Measurements from ENCODE around the gene WBP1.

The WBP1 gene

DNA sequence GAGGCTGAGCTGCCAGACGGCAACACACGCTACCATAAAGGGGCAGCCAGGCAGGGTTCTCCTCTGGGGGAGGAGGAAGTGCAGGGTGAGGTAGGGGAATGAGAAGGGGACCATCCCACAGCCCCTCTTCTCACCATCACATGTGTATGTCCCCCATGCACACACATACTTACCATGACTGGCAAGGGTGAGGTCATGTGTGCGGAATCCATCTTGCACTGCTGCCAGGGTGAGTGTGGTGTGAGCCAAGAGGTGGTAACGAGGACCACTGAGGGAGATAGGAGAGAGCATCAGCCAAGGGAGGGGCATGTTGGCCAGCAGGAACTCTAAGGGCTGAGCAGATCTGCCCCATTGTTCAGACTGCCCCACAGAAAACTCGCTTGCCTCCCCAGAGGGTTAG is 29.6 kb upstream of the WBP1 start:
- Histone ChIP-seq H3K4me3 (ENCODE audit: low read depth, low read length) (no peak overlapping the region), H2AFZ (ENCODE audit: low read length, unreplicated experiment) (no peak overlapping the region), H3K27me3 (ENCODE audit: insufficient read depth, low read length) (no peaks in the 10 kb centered on the region), H3K27ac (ENCODE audit: low read depth, low read length) (no peak overlapping the region), H3K36me3 (ENCODE audit: insufficient read depth, low read length) (peaks cover 4% of the 10 kb centered on the region; the same call in 1 of the 2 replicates), H3K4me1 (ENCODE audit: control insufficient read depth, insufficient read depth, low read length, unreplicated experiment) (no peaks in the 10 kb centered on the region), H3K79me2 (ENCODE audit: control insufficient read depth, insufficient read depth, low read length, unreplicated experiment) (no peaks in the 10 kb centered on the region)

DNA sequence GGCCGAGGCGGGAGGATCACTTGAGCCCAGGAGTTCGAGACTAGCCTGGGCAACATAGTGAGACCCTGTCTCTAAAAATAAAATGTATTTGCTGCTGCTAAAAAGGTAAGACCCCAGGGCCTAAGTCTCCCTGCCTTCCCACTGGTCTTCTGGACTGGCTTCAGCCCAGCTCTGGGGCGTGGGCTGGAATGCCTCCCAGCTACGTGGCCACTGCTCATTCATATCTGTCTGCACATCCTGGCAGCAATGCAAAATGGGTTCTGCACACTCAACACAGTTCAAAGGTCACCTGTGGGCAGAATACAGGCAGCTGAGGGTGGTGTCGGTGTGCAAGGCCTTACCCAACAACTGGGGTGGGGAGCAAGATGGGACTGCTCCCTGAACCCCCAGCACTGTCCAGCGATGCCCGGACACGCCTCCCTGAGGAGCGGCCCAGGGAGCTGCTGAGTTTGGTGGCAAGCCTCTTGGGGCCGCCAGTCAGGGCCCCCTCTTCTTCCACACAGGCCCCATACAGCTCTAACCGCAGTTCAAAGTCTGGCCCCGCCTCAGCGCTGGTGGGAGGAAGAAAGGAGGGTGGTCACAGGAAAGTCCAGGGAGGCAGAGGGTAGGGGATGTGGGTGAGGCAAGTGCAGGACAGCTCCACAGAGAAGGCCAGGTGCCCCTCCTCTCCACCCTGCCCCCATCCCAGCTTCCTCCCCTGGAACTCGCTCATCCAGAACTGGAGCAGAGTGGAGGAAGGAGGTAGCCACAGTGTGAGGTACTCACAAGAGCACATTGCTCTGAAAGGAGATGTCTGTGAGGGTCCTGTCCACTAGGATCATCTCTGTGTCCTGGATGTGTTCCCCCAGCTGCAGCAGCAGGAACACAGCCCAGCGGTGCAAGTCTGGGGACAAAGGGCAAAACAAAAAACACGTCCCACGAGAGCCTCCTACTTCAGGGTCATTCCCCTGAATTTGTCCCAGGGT is 28.5 kb upstream of the WBP1 start:
- H3K36me3 ChIP-seq (ENCODE audit: insufficient read depth, low read length), result peaks cover 4% of the 10 kb centered on the region; the same call in 1 of the 2 replicates

DNA sequence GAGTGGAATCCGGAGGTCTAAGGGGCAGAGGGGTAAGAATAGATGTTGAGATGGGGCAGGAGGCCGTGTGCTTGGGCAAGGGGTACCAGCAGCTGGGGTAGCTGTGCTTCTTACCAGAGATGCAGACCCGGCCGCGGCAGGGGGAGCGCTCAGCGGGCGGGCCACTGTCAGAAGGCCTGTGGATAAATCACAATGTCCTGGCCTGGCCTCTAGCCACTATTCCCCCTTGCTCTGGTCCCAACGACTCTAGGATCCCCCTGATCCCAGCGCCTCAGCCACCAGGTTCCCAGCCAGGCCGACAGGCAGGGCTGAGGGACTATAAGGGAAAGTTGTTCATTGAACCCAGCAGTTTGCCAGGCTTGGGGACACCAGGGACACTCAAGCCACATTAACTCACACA is 27.7 kb upstream of the WBP1 start:
- no peak overlapping the region for H3K27ac ChIP-seq (ENCODE audit: low read depth, low read length)

More for the DNA sequence above, 28.5 kb upstream of the WBP1 start:
- Histone ChIP-seq H2AFZ (ENCODE audit: low read length, unreplicated experiment) (no peak overlapping the region), H3K27me3 (ENCODE audit: insufficient read depth, low read length) (no peaks in the 10 kb centered on the region), H3K4me3 (ENCODE audit: low read depth, low read length) (no peak overlapping the region), H3K4me1 (ENCODE audit: control insufficient read depth, insufficient read depth, low read length, unreplicated experiment) (no peaks in the 10 kb centered on the region), H3K79me2 (ENCODE audit: control insufficient read depth, insufficient read depth, low read length, unreplicated experiment) (no peaks in the 10 kb centered on the region), H3K27ac (ENCODE audit: low read depth, low read length) (no peak overlapping the region)

DNA sequence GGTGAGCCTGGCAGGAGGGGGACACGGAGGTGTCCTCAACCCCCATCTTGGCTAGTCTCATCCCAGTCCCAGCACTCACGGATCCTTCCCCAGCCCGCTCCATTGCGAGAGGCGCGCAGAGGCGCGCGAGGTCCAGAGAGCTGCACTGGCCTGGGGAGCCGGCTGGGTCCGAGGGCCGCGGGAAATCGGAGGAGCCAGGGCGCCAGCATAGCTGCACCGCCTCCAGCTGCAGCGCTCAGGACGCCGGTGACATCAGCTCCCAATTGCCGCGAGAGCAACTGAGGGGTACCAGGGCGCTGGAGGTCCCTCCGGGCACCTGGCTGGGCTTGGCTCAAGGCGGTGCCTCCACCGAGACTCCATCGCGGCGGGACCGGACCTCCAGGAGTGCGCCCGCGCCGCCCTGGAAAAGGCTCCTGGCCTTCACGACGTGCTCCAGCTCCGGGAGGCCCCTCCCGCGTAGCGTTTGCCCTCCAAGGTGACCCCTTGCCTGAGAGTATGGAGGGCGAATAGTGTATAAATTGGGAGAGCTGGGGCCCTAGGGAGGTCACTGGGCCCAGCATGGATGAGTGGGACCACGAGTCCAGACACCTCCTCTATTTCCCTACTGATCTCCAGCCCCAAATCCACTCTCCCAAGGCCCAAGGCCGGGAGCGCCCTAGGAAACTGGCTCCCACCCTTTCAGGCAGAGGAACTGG is 22.0 kb upstream of the WBP1 start:
- peaks cover 31% of the 10 kb centered on the region for H3K4me1 ChIP-seq (ENCODE audit: control insufficient read depth, insufficient read depth, low read length, unreplicated experiment)
- H3K27ac ChIP-seq (ENCODE audit: low read depth, low read length), result no peak overlapping the region
- no peak overlapping the region for H2AFZ ChIP-seq (ENCODE audit: low read length, unreplicated experiment)
- no peak overlapping the region for H3K4me3 ChIP-seq (ENCODE audit: low read depth, low read length)
- peaks cover 6% of the 10 kb centered on the region; the same call in 1 of the 2 replicates for H3K27me3 ChIP-seq (ENCODE audit: insufficient read depth, low read length)
- peaks cover 20% of the 10 kb centered on the region for H3K79me2 ChIP-seq (ENCODE audit: control insufficient read depth, insufficient read depth, low read length, unreplicated experiment)
- no peaks in the 10 kb centered on the region for H3K36me3 ChIP-seq (ENCODE audit: insufficient read depth, low read length)

More for the DNA sequence above, 27.7 kb upstream of the WBP1 start:
- Histone ChIP-seq H3K36me3 (ENCODE audit: insufficient read depth, low read length) (no peaks in the 10 kb centered on the region), H3K4me3 (ENCODE audit: low read depth, low read length) (no peak overlapping the region), H3K27me3 (ENCODE audit: insufficient read depth, low read length) (no peaks in the 10 kb centered on the region), H3K4me1 (ENCODE audit: control insufficient read depth, insufficient read depth, low read length, unreplicated experiment) (no peaks in the 10 kb centered on the region), H3K79me2 (ENCODE audit: control insufficient read depth, insufficient read depth, low read length, unreplicated experiment) (no peaks in the 10 kb centered on the region), H2AFZ (ENCODE audit: low read length, unreplicated experiment) (no peak overlapping the region)

DNA sequence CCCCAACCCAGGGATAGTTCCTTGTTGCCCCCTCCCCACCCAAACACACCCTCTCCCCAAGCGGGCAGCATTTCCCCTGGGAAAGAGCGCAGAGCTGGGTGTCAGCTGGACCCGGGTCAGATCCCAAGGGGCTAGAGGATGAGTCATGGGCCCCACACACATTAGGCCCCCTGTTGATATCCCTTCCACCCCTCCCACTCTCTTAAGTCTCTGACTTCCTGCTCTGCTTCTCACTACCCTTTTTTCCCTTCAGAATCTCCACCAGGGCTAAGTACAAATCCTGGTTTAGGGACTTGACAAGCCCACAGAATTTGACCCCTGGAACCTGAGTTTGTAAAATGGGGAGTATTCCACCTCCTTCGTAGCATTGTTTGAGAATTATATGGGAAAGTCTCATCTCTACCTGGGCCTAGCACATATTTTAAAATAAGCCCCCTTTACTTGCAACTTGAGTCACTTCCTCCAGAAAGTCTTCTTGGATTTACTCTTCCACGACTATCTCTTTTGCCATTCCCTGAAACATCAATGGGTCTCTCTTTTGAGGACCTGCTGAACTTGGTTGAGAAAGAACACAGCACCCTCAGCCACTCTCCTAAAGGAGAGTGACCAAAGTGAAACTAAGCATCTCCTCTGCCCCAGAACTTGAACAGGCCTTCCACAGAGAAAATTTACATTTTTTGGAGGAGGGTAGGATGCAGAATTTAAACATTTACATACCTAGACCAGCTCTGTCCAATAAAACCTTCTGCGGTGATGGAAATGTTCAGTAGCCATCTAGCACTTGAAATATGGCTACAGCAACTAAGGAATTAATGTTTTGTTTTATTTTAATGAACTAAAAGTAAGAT is 21.2 kb upstream of the WBP1 start:
- Histone ChIP-seq H3K36me3 (ENCODE audit: insufficient read depth, low read length) (no peaks in the 10 kb centered on the region), H3K27ac (ENCODE audit: low read depth, low read length) (no peak overlapping the region), H3K79me2 (ENCODE audit: control insufficient read depth, insufficient read depth, low read length, unreplicated experiment) (peaks cover 20% of the 10 kb centered on the region), H2AFZ (ENCODE audit: low read length, unreplicated experiment) (no peak overlapping the region), H3K4me3 (ENCODE audit: low read depth, low read length) (no peak overlapping the region), H3K27me3 (ENCODE audit: insufficient read depth, low read length) (peaks cover 14% of the 10 kb centered on the region), H3K4me1 (ENCODE audit: control insufficient read depth, insufficient read depth, low read length, unreplicated experiment) (peaks cover 31% of the 10 kb centered on the region)

GRCh38 chr2:74438248-74438647 is 20.0 kb upstream of the WBP1 start:
- Histone ChIP-seq H3K36me3 (ENCODE audit: insufficient read depth, low read length) (no peaks in the 10 kb centered on the region), H2AFZ (ENCODE audit: low read length, unreplicated experiment) (no peak overlapping the region), H3K27ac (ENCODE audit: low read depth, low read length) (no peak overlapping the region), H3K4me3 (ENCODE audit: low read depth, low read length) (no peak overlapping the region; the same call in 1 of the 2 replicates), H3K4me1 (ENCODE audit: control insufficient read depth, insufficient read depth, low read length, unreplicated experiment) (peaks cover 31% of the 10 kb centered on the region), H3K79me2 (ENCODE audit: control insufficient read depth, insufficient read depth, low read length, unreplicated experiment) (peaks cover 20% of the 10 kb centered on the region), H3K27me3 (ENCODE audit: insufficient read depth, low read length) (peaks cover 17% of the 10 kb centered on the region)

DNA sequence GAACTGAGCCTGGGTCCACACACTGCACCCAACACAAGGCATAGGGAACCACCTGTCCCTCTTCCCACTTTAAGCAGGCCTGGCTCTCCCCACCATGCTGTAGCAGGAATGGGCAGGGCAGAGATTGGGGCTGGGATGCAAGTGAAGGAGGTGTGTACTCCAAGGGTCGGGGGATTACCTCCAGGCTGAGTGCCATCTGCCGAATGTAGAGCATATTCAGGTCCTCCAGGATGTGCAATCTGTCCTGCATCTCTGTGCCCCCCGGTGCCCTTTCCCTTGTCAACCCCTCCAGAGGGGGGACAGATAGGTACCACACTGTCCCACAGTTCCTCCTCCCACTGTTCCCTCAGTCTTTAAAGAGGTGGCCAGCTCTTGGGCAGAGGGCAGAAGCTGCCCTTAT is 18.9 kb upstream of the WBP1 start:
- Histone ChIP-seq H3K36me3 (ENCODE audit: insufficient read depth, low read length) (no peaks in the 10 kb centered on the region), H3K27me3 (ENCODE audit: insufficient read depth, low read length) (peaks cover 17% of the 10 kb centered on the region), H3K4me1 (ENCODE audit: control insufficient read depth, insufficient read depth, low read length, unreplicated experiment) (peaks cover 38% of the 10 kb centered on the region), H3K4me3 (ENCODE audit: low read depth, low read length) (peak overlapping the region; percentile 86), H3K79me2 (ENCODE audit: control insufficient read depth, insufficient read depth, low read length, unreplicated experiment) (peaks cover 20% of the 10 kb centered on the region), H3K27ac (ENCODE audit: low read depth, low read length) (no peak overlapping the region), H2AFZ (ENCODE audit: low read length, unreplicated experiment) (no peak overlapping the region)

GRCh38 chr2:74439803-74440377 is 18.3 kb upstream of the WBP1 start:
- peaks cover 20% of the 10 kb centered on the region for H3K79me2 ChIP-seq (ENCODE audit: control insufficient read depth, insufficient read depth, low read length, unreplicated experiment)
- peaks cover 44% of the 10 kb centered on the region for H3K4me1 ChIP-seq (ENCODE audit: control insufficient read depth, insufficient read depth, low read length, unreplicated experiment)
- H3K27me3 ChIP-seq (ENCODE audit: insufficient read depth, low read length), result peaks cover 17% of the 10 kb centered on the region
- no peaks in the 10 kb centered on the region for H3K36me3 ChIP-seq (ENCODE audit: insufficient read depth, low read length)
- peak overlapping the region; percentile 87 for H2AFZ ChIP-seq (ENCODE audit: low read length, unreplicated experiment)
- H3K27ac ChIP-seq (ENCODE audit: low read depth, low read length), result no peak overlapping the region
- peak overlapping the region; percentile 86 for H3K4me3 ChIP-seq (ENCODE audit: low read depth, low read length)

DNA sequence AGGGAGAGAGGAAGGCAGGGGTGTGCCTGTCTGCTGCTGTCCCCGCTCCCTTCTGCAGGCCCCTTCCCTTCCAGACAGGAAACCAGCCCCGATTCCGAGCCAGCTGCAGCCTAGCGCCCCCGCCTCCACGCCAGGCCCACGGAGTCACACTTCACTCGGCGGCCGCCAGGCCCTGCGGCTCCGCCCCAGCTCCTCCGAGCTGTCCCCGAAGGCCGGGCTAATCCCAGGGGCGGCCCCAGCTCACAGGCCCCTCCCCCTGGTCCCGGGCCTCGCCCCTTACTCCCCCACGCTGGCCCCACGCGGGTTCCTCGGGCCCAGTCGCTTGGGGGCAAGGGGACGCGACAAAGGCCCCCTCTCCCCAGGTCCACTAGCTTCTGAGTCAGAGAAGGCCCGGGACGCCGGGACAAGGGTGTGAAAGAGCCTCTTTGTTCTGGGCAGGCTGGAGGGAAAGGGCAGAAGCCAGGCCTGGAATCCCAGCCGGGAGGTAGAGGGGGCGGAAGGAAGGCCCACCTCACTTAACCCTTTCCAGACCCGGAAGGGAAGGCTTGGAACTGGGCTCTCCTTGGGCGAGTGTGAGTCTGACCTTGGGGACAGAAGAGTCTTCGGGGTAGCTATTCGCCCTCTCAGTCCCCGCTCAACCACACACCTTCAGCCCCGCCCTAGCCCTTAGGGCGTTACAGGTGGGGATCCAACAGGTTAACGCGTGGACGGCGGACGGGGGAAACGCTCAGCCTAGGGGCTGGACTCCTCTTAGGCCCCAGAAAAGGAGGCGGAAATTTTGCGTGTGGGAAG is 17.7 kb upstream of the WBP1 start:
- H3K27ac ChIP-seq (ENCODE audit: low read depth, low read length), result no peak overlapping the region
- peaks cover 17% of the 10 kb centered on the region for H3K27me3 ChIP-seq (ENCODE audit: insufficient read depth, low read length)
- peaks cover 44% of the 10 kb centered on the region for H3K4me1 ChIP-seq (ENCODE audit: control insufficient read depth, insufficient read depth, low read length, unreplicated experiment)
- H3K36me3 ChIP-seq (ENCODE audit: insufficient read depth, low read length), result no peaks in the 10 kb centered on the region
- peak overlapping the region; percentile 87 for H2AFZ ChIP-seq (ENCODE audit: low read length, unreplicated experiment)
- H3K4me3 ChIP-seq (ENCODE audit: low read depth, low read length), result peak overlapping the region; percentile 86
- H3K79me2 ChIP-seq (ENCODE audit: control insufficient read depth, insufficient read depth, low read length, unreplicated experiment), result peaks cover 20% of the 10 kb centered on the region

All from ACC112 (cell line).